ENCODE data around the gene UFM1.

DNA sequence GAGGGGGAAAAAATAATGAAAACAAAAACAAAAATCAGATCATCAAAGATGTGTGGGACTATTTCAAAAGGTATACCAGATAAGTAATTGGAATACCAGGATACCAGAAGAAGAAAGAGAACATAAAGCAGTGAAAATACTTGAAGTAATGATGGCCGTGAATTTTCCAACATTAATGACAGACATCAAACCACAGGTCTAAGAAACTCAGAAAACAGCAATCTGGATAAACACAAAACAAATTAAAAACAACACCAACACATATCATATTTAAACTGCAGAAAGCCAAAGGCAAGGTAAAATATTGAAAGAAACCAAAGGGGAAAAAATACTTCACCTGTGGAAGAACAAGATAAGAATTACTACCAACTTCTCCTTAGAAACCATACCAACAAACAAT is 24.2 kb upstream of the UFM1 start:
- TF ChIP-seq, protein P1, sequence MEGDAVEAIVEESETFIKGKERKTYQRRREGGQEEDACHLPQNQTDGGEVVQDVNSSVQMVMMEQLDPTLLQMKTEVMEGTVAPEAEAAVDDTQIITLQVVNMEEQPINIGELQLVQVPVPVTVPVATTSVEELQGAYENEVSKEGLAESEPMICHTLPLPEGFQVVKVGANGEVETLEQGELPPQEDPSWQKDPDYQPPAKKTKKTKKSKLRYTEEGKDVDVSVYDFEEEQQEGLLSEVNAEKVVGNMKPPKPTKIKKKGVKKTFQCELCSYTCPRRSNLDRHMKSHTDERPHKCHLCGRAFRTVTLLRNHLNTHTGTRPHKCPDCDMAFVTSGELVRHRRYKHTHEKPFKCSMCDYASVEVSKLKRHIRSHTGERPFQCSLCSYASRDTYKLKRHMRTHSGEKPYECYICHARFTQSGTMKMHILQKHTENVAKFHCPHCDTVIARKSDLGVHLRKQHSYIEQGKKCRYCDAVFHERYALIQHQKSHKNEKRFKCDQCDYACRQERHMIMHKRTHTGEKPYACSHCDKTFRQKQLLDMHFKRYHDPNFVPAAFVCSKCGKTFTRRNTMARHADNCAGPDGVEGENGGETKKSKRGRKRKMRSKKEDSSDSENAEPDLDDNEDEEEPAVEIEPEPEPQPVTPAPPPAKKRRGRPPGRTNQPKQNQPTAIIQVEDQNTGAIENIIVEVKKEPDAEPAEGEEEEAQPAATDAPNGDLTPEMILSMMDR (IDR thresholded peaks at IDR 0.05 in 4 of 5, conservative IDR thresholded peaks at IDR 0.05 in 1 of 5) = no peak
- no peak for TF ChIP-seq POLR2A (IDR thresholded peaks at IDR 0.05)

Measured in gastrocnemius medialis (tissue), 4 donors.